GM19193 (cell line): ENCODE measurements around the gene EDEM3.

Source experiments
- POLR2A ChIP-seq: IDR thresholded peaks from 4 replicates; pipeline ENCODE4 v1.6.1; 2011; ENCODE audit not compliant: insufficient read depth, insufficient read length; ENCODE audit errors: extremely low read depth

EDEM3 gene

DNA sequence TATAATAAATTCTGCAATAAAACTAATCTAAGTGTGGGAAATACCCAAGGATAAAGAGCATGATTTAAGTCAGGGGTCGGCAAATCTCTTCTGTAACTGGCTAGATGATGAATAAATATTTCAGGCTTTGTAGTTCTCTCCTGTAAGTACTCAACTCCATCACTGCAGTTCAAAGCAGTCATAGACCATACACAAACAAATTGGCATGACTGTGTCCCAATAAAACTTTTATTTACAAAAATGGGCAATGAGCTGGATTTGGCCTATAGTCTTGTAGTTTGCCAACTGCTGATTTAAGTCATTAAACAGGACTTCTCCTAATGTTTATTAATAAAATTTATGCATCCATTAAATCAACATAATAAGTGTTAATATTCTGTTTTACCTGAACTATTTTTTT lies 49.4 kb downstream of the EDEM3 start:
- TF ChIP-seq POLR2A, result no peak

DNA sequence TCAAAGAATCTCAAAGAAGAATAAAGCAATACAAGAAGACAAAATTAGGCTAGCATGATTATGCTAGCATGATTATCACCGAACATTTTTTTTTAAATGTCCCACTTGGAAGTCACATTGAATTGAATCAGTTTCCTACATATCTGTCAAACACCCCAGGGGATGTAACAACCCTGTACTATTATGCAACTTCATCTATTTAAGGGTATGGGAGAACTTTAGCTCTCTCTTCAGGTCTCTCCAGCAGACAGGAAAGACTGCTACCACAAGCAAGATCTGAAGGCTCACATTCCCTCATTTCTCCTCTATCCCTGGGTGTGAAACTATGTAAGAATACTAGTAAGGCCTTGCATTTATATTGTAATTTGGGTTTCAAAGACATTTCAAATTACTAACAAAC lies 52.8 kb downstream of the EDEM3 start:
- no peak for TF ChIP-seq POLR2A

DNA sequence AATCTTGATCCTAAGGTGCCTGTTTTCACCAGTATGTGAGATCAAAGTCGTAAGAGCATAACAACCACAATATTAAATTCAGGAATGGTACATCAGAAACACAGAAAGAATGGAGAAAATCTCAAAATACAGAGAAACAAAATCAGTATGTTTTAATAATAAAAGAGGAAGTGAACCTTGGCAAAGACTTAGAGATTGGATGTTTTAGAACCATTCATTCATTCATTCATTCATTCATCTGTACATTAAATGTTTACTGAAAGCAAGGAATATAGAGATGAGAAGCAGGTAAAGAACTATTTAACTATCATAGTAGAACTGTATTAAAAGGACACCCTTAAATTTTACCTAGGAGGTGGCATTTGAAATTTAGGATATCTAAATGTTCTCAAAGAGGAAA lies 55.7 kb downstream of the EDEM3 start:
- no peak for TF ChIP-seq POLR2A

DNA sequence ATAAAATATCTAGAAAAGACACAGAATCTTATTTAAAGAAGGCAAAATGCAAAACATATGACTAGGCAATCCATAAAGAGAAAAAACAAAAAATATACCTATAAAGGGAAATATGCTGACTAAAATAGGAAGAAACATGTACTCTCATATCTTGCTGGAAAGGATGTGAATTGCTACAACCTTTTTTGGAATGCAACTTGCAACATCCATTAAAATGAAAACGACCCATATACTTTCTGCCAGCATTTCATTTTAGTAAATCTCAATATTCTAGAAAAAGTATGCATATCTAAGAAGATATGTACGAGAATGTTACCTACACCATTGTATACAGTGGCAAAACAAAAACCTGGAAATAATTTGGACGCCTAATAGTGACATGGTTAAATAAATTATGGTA lies 56.6 kb downstream of the EDEM3 start:
- no peak for TF ChIP-seq POLR2A

DNA sequence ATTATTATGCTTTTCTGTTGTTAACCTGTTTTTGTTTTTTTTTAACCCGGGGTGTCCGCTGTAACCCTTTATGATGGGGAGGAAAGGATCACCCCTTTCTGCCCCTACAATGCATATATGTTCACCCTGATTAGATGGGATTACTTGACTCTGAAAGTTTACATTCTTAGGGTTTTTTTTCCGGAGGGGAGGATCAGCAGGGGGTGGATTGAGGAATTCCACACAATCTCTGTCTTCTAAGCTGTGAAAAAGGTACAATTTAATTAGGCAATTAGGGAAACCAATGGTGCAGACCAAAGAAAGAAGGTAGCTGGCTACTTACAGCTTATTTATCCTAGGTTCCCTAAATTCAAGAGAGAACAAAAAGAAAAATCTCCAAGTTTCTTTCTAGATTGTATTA lies 58.3 kb downstream of the EDEM3 start:
- TF ChIP-seq POLR2A, result no peak

DNA sequence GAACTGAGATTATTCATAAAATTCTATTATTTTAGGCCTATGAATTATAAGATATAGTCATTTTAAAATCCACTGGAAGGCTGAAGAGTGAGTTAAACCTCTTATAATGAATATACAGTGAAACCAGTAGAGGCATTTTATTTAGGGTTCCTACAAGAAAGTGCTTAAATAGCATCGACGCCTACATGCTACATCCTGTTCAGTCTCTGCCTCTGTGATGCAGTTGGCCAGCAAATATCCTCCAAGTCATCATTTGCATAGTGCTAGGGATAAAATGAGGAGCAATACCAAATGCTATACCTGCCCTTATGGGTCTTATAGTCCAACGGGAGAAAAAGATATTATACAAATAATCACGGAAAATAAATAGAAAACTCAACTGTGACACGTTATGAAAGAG lies 59.6 kb downstream of the EDEM3 start:
- TF ChIP-seq POLR2A, result no peak

DNA sequence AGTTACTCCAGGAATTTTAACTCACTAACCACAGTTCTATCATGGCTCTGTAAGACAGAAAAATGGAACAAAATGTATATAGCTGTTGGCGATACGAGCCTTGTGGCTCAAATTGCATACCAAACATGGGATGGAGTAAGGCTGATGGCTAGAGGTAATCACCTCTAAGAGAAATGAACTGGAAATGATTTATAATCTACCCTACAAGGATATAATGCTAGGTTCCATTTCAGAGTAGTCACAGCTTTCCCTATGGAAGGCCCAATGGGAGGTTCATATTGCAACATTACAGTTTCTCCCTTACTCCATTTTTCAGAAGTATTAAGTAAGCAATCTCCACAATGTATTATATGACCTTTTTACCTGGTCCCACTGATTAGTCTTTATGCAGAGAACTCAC lies 61.6 kb downstream of the EDEM3 start:
- TF ChIP-seq POLR2A, result no peak

DNA sequence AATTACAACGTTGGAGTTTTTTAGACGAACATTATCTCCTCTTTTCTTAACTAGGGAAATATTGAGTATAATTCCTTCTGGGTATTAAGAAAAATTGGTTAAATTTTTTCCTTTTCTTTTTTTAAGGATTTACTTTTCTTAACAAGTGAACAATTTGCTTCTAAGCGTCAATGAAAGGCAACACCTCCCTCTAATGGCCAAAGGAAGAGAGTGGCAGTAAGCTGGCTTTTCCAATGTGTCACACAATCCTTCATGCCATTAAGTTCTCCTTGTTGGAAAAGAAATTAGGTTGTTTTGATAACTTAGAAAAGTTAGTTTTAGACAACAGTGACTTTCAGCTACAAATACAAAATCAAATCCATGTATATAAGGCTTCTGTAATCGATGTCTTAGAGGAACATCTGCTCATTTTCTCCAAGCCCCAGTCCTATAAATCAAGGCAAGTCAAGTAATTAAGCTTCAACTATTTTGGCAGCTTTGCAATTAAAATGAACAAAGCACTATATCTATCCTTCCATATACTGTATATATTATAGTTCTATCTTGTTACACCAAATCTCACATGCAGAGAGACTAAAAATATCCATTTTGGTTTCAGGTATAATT lies 62.8 kb downstream of the EDEM3 start:
- no peak for TF ChIP-seq POLR2A

DNA sequence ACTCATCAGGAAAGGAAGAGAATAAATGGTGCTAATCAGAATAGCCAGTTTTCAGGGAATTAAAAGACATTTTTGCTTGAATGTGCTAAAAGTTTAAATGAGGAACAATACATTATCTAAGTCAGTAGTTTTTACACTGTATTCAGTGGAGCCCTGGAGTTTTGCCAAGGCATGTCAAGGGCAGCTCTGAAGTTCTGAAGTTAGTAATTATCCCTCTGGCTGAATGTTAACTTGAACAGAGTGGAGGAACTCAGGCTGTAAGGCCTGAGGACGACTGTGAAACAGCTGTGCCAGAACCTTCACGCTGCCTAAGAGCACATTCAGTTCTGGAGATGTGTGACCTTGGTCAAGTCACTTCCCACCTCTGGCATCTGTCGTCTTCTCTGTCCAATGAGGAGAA lies 68.1 kb downstream of the EDEM3 start:
- no peak for TF ChIP-seq POLR2A

DNA sequence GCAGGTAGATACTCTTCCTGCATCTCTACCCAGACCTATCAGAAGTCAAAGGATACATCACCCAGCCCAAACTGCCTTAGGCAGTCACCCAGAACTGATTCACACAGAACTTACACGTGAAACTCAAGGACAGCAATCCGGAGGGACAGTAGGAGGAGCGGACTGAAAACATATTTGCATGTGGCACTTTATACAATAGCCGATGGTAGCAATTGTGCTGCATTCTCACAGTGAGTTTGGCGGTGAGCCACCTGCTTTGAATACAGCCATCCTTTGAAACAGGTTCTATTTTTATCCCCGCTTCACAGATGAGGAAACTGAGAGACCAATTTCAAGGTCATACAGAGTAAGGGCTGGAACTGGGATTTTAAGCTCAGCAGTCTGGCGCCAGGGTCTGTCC lies 69.5 kb downstream of the EDEM3 start:
- TF ChIP-seq POLR2A, result no peak

DNA sequence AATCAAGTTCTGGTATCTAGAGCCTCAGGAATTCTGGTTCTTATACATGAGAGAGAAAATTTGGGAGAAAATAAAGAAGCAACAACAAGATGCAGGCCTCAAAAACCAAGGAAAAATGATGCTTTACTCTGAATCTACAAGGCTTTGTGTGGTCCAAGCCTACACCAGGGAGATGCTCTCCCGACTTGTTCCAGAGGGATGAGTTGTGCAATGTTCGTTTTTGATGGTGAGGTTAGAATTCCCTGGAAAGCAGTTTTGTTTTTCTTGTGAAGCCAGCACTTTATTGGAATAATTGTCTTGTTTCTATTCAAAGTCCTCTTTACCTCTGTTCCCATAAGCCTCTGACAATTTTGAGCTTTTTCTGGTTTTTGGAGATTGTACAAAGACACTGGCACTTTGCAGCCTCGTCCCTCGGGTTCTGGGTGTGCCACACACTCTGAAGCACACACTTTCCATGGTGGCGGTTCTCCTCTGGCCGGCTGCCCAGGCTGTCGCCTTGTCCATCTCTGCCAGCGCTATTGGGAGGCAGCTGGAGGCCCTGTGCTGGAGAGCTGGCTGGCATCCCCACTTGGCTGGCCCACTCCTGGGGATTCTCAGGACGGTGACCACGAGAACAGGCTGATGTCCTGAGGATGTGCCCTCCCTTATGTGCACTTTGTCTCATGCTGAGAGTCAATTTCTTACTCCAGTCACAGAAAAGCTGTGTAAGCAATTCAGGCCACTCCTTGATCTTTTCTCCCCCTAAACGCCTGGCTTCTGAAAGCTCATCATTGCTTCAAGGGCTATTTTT lies 70.2 kb downstream of the EDEM3 start:
- TF ChIP-seq POLR2A, result no peak

DNA sequence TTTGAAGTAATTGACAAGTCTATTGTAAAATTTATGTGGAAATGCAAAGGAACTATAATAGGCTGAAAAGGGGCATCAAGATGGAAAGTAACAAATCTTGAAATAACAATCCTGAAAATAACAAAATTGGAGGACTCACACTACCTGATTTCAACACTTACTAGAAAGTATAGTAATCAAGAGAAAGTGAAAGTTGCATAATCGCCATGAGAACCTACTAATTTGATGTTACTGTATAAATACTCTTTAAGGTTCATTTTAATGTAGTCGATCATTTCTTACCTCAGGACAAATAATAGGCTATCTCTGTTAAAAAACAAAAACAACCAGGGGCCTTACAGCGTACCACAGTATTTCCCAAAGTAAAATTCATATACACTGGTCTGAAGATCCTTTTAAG lies 71.7 kb downstream of the EDEM3 start:
- no peak for TF ChIP-seq POLR2A

DNA sequence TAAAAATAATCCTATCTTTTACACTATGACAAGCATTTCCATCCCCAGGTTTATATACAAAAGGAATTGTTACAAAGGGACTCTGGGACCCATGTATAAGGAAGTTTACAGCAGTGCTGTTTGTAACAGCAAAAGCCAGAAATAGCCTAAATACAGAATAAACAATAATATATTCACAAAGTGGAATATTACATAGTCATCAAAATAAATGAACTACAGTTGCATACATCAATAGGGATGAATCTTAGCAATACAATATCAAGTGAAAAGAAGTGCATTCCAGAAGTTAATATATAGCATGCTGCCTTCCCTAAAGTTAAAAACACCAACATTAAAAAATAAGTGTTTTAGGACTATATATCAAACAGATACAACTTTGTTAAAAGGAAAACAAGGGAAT lies 77.3 kb downstream of the EDEM3 start:
- no peak for TF ChIP-seq POLR2A

DNA sequence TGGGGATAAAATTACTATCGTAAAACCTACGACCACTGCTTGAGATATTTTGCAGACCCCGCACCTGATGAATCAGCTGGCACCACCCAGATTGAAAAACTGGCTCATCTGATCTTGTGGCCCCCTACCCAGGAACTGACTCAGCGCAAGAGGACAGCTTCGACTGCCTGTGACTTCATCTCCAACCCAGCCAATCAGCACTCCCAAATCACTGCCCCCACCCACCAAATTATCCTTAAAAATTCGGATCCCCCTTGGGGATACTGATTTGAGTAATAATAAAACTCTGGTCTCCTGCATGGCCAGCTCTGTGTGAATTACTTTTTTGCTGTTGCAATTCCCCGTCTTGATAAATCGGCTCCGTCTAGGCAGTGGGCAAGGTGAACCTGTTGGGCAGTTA lies 81.4 kb downstream of the EDEM3 start:
- no peak for TF ChIP-seq POLR2A

DNA sequence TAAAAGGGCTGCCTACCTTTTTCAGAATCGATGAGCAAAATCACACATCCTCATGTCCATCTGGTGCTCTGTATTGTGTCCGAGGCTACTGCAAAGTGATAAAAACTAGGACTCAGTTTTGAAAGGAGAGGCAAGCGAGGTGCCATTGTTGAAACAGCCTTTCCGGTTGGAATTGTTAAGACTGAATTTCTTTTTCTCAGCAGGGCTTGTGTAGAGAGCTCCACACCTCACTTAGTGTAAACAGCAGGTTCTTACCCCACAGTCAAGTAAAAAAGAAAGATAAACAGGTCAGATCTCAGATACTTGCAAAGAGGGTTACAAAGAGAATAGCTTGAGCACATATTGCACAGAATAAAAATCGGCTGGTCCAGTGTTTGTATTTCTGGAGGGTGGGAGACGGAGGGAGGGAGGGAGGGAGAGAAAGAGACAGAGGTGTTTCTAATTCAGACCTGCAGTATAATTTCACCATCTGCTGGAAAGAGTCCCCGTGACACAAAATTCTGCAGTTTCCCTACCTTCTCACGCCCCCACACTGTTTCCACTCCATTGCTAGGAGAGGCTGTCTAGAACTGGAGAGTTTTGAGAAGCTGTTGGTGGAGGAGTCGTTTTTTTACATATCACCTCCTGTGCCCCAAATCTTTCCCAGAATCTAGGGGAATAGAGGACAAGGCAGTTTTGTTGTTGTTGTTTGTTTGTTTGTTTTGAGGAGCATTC lies 82.5 kb downstream of the EDEM3 start:
- no peak for TF ChIP-seq POLR2A

DNA sequence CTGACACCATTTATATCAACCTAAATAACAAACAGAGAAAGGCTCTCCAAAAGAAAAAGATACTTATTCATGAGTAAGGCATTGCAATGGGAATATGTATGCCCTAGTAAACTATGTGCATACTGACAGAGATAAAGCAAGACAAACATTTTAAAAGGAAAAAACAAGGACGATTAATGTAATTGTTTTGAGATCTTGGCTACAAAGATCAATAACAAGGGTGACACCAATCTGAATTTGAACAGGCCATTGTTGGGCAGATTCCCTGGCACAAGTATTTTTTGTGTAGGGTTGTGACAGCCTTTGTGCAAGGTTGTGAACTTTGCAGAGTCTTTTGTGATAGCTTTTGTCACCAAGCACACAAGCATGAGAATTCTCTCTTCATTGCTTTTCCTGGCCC lies 85.3 kb downstream of the EDEM3 start:
- TF ChIP-seq POLR2A, result no peak
